A549 treated with Mapracorat at 1 μM for 4 hours (cell line): ENCODE data around the gene CORO6. TPM values are rescaled to one million over a fixed set of nuclear protein-coding genes. Genes with fewer than 3 reads are reported as not detected.

Experiments used
- total RNA-seq: library from RNA; stranded (reverse); fragments of 200-300 nt; extraction: Qiagen RNA extraction; gene quantifications from 5 replicates; pipeline ENCODE4 v1.2.3, GENCODE V29; 2022

Gene CORO6
- 5.4 to 8.1 TPM (median 5.9 TPM) in 5 replicates for total RNA-seq

DNA sequence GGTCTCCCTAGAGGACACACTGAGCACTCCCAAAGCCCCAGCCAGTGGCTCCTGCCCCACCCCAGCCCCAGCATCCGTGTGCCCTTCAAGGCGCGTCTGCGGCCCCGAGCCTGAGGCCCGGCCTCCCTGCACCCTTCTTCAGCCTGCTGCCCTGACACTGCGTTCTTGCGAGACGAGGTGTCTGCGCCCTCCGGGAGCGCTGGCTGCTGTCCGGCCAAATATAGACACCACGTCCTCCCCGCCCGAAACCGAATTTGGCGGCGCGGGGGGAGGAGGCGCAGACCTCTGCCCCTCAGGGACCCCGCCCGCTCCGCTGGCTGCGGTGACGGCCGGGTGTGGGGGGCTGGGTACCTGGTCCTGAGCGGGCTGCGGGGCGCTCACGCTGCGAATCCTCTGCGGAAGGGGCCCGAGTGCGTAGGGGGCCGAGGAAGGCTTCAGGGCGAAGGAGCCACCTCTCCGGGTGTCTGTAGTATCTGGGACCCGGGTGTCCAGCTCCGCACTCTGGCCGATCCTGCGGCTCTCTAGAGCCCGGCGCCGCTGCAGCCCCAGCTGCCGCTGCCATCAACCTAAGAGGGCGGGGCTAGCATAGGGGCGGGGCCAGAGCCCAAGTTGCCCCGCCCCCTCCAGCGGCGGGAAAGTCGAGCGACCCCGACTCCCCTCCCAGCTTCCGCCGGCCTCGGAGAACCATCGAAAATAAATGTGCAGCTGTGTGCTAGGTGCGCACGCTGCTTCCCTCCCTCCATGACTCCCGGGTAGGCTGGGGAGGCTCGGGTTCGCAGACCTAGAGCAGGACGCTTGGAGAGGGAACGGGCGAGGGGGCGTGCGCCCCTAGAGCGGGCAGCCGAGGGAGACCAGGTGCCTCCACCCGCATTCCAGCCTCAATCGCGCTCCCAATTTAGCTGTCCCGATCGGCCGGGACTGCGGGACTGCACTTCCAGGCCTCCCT, at the start of gene CORO6:
CORO6 (minus strand) TSS at position 576 of the 946 bp plus-strand sequence. CDS start 1,491 bp downstream, outside the sequence.

DNA sequence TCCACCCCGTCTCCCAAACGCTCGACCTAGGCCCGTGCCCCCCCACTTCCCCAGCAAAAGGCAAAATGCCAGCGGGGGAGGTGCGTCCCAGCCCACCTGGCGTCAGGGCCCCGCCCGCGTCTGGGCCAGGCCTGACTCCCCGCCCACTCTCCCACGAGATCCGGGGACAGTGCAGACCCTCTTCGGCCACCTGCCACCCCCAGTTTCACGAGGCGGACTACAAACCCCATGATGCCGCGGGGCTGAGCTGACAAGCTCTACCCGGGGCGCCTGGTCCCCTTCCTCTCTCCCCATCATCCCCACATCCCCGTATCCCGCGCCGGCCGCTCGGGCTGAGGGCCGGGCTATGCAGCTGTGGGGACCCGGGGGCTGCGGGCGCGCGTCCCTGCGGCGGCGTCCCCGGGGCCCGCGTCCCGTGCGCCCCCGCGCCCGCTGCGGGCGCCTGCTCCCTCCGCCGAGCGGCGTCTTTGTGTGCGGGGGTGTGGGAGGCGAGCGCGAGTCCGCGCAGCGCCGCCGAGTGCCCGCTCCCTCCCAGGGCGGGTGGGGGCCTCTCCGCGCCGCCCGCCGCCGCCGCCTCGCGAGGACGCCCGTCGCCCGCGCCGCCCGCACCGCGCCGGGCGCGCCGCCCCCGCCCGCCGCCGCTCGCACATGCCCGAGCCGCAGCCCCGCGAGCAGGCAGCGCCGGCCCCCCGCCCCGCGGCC, 29.7 kb downstream of the CORO6 start, which contains the start of gene ANKRD13B:
ANKRD13B (plus strand) TSS at position 283 of the 702 bp plus-strand sequence. CDS start 490 bp downstream, outside the sequence.

DNA sequence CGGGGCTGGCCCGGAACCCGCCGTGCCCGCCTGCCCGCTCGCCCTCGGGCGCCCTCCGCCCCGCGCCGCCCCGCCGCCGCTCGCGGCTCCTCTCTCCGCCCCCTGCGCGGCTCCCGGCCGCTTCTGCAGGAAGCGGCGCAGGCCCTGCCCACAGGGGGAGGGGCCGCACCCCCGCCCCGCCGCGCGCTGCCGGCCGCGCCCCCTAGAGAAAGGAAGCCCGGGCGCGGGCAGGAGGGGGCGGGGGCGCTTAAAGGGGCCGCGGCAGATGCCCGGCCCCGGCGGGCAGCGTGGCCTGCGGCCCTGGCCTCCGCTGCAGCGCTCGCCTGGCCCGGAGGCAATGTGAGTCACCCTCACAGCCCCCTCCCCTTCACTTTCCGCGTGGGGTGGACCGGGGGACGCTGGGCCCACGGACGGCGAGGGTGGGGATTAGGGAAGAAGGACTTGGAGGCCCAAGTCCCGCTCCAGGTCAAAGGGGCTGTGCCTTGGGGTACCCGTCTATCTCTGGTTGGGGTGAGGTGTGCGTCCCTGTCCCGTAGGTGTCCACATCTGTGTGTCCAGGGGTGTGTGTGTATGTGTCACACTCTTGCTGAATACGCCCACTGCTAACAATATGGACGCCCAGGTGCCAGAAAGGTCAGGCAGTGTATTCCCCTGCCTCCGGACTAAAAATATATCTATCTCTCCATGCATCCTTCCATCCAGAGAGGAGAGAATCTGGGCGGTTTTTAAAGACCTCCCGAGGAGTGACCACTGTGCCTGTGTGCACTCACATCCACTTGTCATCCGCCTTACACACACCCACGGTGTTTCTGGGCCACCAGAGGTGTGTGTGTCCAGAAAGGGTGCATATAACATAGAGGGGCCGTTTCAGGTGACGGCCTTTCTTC, 32.9 kb downstream of the CORO6 start, which contains the start of gene GIT1:
GIT1 (minus strand) TSS at position 125 of the 887 bp plus-strand sequence. CDS start 270 bp downstream, outside the sequence.

DNA sequence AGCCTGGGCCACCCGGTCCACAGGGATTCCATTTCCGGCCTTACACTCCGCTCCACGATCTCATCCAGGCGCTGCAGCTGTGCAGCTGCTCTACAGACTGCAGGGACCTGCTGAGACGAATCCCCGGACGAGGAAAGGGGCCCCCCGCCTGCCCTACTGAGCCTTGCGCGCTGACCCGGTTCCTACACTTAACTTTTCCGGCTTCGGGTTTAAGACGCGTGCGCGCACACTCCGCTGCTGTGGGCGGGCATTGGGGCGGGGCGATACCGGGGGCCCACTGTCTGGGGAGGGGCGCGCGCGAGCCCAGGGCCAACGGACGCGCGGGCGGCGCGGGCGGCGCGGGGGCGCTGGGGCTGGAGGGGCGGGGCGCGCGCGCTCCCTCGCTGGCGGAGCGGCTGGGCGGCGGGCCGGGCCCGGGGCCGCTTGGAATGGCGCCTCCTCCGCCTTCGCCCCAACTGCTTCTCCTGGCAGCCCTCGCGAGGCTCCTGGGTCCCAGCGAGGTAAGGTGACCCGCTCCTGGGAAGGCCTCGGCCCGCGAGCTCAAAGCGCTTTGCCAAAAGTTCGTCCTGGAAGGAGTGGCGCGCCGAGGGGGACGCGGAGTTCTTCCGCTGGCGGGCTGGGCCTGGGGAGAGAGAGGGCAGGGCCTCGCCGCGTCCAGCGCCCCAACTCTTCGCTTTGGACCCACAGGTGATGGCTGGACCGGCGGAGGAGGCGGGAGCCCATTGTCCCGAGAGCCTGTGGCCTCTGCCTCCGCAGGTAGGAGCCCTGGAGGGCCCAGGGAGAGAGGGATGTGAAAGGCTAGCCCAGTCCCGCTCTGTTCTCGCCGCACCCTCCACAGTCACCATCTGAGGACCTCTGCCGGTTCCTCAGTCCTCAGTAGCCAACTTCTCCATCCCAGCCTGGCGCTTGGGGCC, 54.1 kb downstream of the CORO6 start, which contains the start of gene TP53I13:
TP53I13 (plus strand) TSS at position 371 of the 914 bp plus-strand sequence; CDS start at position 429, 58 bp downstream.

DNA sequence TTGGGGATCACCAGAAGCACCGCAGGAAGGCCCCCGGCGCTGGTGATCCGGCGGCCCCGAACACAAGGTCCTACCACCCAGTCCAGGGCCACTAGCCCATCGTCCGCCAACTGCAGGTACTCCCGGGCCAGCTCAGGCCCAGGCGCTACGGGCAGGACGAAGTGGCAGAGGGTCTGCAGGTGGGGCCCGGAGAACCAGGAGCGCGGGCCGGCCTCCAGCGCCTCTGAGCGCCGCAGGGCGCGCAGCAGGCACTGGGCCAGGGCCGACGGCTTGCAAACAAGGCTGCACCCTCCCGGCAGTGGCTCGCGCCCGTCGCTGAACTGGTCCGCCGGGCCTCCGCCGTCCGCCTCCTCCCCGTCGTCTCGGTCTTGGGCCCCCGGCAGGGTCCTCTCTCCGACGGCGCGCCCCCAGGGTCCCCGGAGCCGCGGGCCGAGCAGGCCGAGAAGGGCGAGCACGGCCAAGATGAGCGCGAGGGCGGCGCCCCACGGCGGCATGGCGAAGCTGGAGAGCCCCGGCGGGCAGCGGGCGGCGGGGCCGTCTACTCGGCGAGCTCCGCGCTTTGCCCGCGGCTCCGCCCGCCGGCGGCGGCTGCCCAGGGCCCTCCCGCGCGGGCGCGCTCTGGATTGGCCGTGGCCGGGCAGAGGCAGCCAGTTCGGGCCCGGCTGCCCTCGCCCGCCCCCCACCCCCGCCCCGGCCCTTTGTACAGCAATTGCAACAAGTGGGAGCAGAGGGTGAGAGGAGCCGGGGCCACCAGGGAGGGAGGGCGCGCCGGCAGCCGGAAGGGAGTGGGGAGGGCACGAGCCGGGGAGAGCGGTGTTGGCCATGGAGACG, 56.0 kb downstream of the CORO6 start, which contains the start of gene ABHD15:
ABHD15 (minus strand) TSS at position 565 of the 831 bp plus-strand sequence; CDS start at position 494, 71 bp downstream.

Other genes with a start within 250 kb of the CORO6 start
- 16.0 to 24.9 TPM (median 23.9 TPM) in 5 replicates for gene TAOK1, start 232.5 kb downstream of the CORO6 start, total RNA-seq
- 20.3 to 27.2 TPM (median 26.4 TPM) in 5 replicates for gene ABHD15, start 55.9 kb downstream of the CORO6 start, total RNA-seq
- 63.5 to 110 TPM (median 98.3 TPM) in 5 replicates for gene TP53I13, start 54.2 kb downstream of the CORO6 start, total RNA-seq
- 62.0 to 83.1 TPM (median 80.5 TPM) in 5 replicates for gene GIT1, start 33.3 kb downstream of the CORO6 start, total RNA-seq
- 19.4 to 31.8 TPM (median 28.8 TPM) in 5 replicates for gene ANKRD13B, start 29.8 kb downstream of the CORO6 start, total RNA-seq